H9 (cell line): ENCODE measurements around the gene CTNNA3. TPM values are rescaled to one million over a fixed set of nuclear protein-coding genes. Genes with fewer than 3 reads are reported as not detected.

Experiments used
- DNase-seq: peaks from one replicate; pipeline ENCODE4 v3.0.0-alpha.2; 2017
- H2AFZ ChIP-seq: one replicate; pipeline ENCODE4 v1.6.1; 2013; ENCODE audit warnings: mild to moderate bottlenecking, low read length, control low read depth, moderate library complexity
- H2AK5ac ChIP-seq: 2 replicates; pipeline ENCODE4 v1.6.1; 2013; ENCODE audit warnings: low read length, control low read depth, mixed read lengths; ENCODE audit not compliant: insufficient read length
- H2BK120ac ChIP-seq: one replicate; pipeline ENCODE4 v1.6.1; 2013; ENCODE audit warnings: low read depth, mild to moderate bottlenecking, low read length, control low read depth, inconsistent platforms; ENCODE audit not compliant: poor library complexity, severe bottlenecking
- H2BK12ac ChIP-seq: 2 replicates; pipeline ENCODE4 v1.6.1; 2013; ENCODE audit warnings: low read length, control low read depth, mixed read lengths, low read depth; ENCODE audit not compliant: insufficient read length
- H2BK15ac ChIP-seq: 2 replicates; pipeline ENCODE4 v1.6.1; 2013; ENCODE audit warnings: low read depth, low read length, control low read depth
- H2BK20ac ChIP-seq: one replicate; pipeline ENCODE4 v1.6.1; 2013; ENCODE audit warnings: low read depth, mild to moderate bottlenecking, low read length, control low read depth, inconsistent platforms; ENCODE audit not compliant: poor library complexity, severe bottlenecking
- H2BK5ac ChIP-seq: 2 replicates; pipeline ENCODE4 v1.6.1; 2013; ENCODE audit warnings: low read length, control low read depth, mixed read lengths; ENCODE audit not compliant: insufficient read length
- H3K14ac ChIP-seq: 2 replicates; pipeline ENCODE4 v1.6.1; 2013; ENCODE audit warnings: low read length, control low read depth; ENCODE audit not compliant: insufficient read depth
- H3K18ac ChIP-seq: 2 replicates; pipeline ENCODE4 v1.6.1; 2013; ENCODE audit warnings: low read depth, mild to moderate bottlenecking, mixed read lengths, low read length, control low read depth; ENCODE audit not compliant: insufficient read length
- H3K23ac ChIP-seq: 2 replicates; pipeline ENCODE4 v1.6.1; 2013; ENCODE audit warnings: low read length, control low read depth, mixed read lengths, low read depth; ENCODE audit not compliant: insufficient read length
- H3K23me2 ChIP-seq: 2 replicates; pipeline ENCODE4 v1.6.1; 2013; ENCODE audit warnings: low read depth, mild to moderate bottlenecking, mixed read lengths, low read length, control low read depth; ENCODE audit not compliant: insufficient read length, poor library complexity, severe bottlenecking
- H3K27ac ChIP-seq: 2 replicates; pipeline ENCODE4 v1.5.1; 2013; ENCODE audit warnings: low read length, control low read depth, mixed read lengths, low read depth; ENCODE audit not compliant: insufficient read length
- H3K27me3 ChIP-seq: 2 replicates; pipeline ENCODE4 v1.6.1; 2013; ENCODE audit warnings: low read length, control low read depth, inconsistent platforms; ENCODE audit not compliant: insufficient read depth
- H3K4ac ChIP-seq: 2 replicates; pipeline ENCODE4 v1.6.1; 2013; ENCODE audit warnings: low read depth, mild to moderate bottlenecking, control low read depth, inconsistent platforms, low read length, moderate library complexity
- H3K4me1 ChIP-seq: 2 replicates; pipeline ENCODE4 v1.6.1; 2013; ENCODE audit warnings: low read length, control low read depth, inconsistent platforms; ENCODE audit not compliant: insufficient read depth
- H3K4me2 ChIP-seq: 2 replicates; pipeline ENCODE4 v1.6.1; 2013; ENCODE audit warnings: low read length, control low read depth, mixed read lengths; ENCODE audit not compliant: insufficient read length, insufficient read depth
- H3K56ac ChIP-seq: 2 replicates; pipeline ENCODE4 v1.6.1; 2013; ENCODE audit warnings: low read depth, mild to moderate bottlenecking, mixed read lengths, low read length, control low read depth; ENCODE audit not compliant: insufficient read length
- H3K79me1 ChIP-seq: 2 replicates; pipeline ENCODE4 v1.6.1; 2013; ENCODE audit warnings: low read depth, mild to moderate bottlenecking, moderate library complexity, low read length, control low read depth, inconsistent platforms; ENCODE audit not compliant: insufficient read depth, poor library complexity, severe bottlenecking
- H3K79me2 ChIP-seq: 2 replicates; pipeline ENCODE4 v1.6.1; 2013; ENCODE audit warnings: low read length, control low read depth, inconsistent platforms; ENCODE audit not compliant: insufficient read depth
- H3K9ac ChIP-seq: 2 replicates; pipeline ENCODE4 v1.6.1; 2013; ENCODE audit warnings: low read length, control low read depth, mixed read lengths; ENCODE audit not compliant: insufficient read length; ENCODE audit errors: extremely low read depth
- H3K9me3 ChIP-seq: one replicate; pipeline ENCODE4 v1.6.1; 2013; ENCODE audit warnings: low read depth, low read length, inconsistent platforms; ENCODE audit not compliant: control insufficient read depth
- H3T11ph ChIP-seq: one replicate; pipeline ENCODE4 v1.6.1; 2013; ENCODE audit warnings: mild to moderate bottlenecking, low read length, control low read depth, inconsistent platforms
- H4K20me1 ChIP-seq: one replicate; pipeline ENCODE4 v1.6.1; 2013; ENCODE audit not compliant: control insufficient read depth, insufficient read length, insufficient read depth
- H4K5ac ChIP-seq: 2 replicates; pipeline ENCODE4 v1.6.1; 2013; ENCODE audit warnings: low read depth, mild to moderate bottlenecking, mixed read lengths, low read length, control low read depth; ENCODE audit not compliant: insufficient read length
- H4K8ac ChIP-seq: replicated peaks from 2 replicates; pipeline ENCODE4 v1.6.1; 2013; ENCODE audit warnings: low read length, control low read depth, mixed read lengths, low read depth; ENCODE audit not compliant: insufficient read length
- H4K91ac ChIP-seq: 2 replicates; pipeline ENCODE4 v1.6.1; 2013; ENCODE audit warnings: low read depth, mild to moderate bottlenecking, moderate library complexity, mixed read lengths, low read length, control low read depth; ENCODE audit not compliant: insufficient read length
- H3K27ac Mint-ChIP-seq, 3 experiments: 2 replicates in 2 of 3; 3 replicates in 1 of 3; pipeline ENCODE4 v1.8.0; 2020 to 2021; ENCODE audit warnings: mixed read lengths in 3 of 3, mild to moderate bottlenecking in 1 of 3, moderate library complexity in 1 of 3
- H3K27me3 Mint-ChIP-seq: 2 replicates; pipeline ENCODE4 v1.8.0; 2021; ENCODE audit warnings: low read depth, mild to moderate bottlenecking, moderate library complexity, mixed read lengths
- H3K36me3 Mint-ChIP-seq, 3 experiments: 2 replicates in 2 of 3; 3 replicates in 1 of 3; pipeline ENCODE4 v1.8.0; 2020 to 2021; ENCODE audit warnings: low read depth in 3 of 3, mixed read lengths in 3 of 3; ENCODE audit not compliant: insufficient read depth in 1 of 3
- H3K4me1 Mint-ChIP-seq, 2 experiments: 2 replicates each; pipeline ENCODE4 v1.8.0; 2020; ENCODE audit warnings: mixed read lengths in 2 of 2
- H3K4me3 Mint-ChIP-seq, 2 experiments: 2 replicates in 1 of 2; 3 replicates in 1 of 2; pipeline ENCODE4 v1.8.0; 2020 to 2021; ENCODE audit warnings: mild to moderate bottlenecking in 2 of 2, mixed read lengths in 2 of 2, moderate library complexity in 1 of 2
- H3K9me3 Mint-ChIP-seq, 2 experiments: 2 replicates in 1 of 2; 3 replicates in 1 of 2; pipeline ENCODE4 v1.8.0; 2020; ENCODE audit warnings: mild to moderate bottlenecking in 2 of 2, mixed read lengths in 2 of 2, moderate library complexity in 1 of 2
- CTCF ChIP-seq: fragments of 200-600 bp; sonication (generic); conservative IDR thresholded peaks from 3 replicates; pipeline ENCODE4 v1.8.0; 2021; ENCODE audit warnings: antibody characterized with exemption, mild to moderate bottlenecking
- WGBS: extraction: QIAGEN DNeasy Blood & Tissue Kit; methylation state at CpG from one replicate; pipeline ENCODE4 v1.1.7; 2013; ENCODE audit warnings: missing lambda C conversion rate, low lambda C conversion rate, mixed read lengths; ENCODE audit not compliant: insufficient read length; ENCODE audit errors: extremely low coverage; 5-methylcytosine and 5-hydroxymethylcytosine counted together
- total RNA-seq: library from RNA; stranded (reverse); gene quantifications from 2 replicates; pipeline ENCODE4 v1.2.1, GENCODE V29; 2021

The CTNNA3 gene
- total RNA-seq, 1 experiment from 2014 or later = 3.3 TPM

GRCh38 chr10:66273966-66274519 lies 1422.0 kb downstream of the CTNNA3 start:
- H3K56ac ChIP-seq = no peak overlapping the region
- no peaks in the 10 kb centered on the region for H4K20me1 ChIP-seq
- no peak overlapping the region for H2AFZ ChIP-seq
- H4K91ac ChIP-seq = no peak overlapping the region
- no peak overlapping the region for H3K23ac ChIP-seq
- no peak overlapping the region for H2BK120ac ChIP-seq
- H4K8ac ChIP-seq = no peak overlapping the region
- Mint-ChIP-seq H3K27me3 (no peaks in the 10 kb centered on the region), H3K36me3 (no peaks in the 10 kb centered on the region), H3K4me3 (no peak overlapping the region), H3K27ac (no peak overlapping the region), H3K4me1 (peaks cover 10 to 14% of the 10 kb centered on the region in 2 experiments), H3K9me3 (no peaks in the 10 kb centered on the region)
- DNase-seq = no peak
- H2AK5ac ChIP-seq = no peak overlapping the region
- H3K79me2 ChIP-seq = no peaks in the 10 kb centered on the region
- no peak overlapping the region for H2BK15ac ChIP-seq
- no peak overlapping the region for H4K5ac ChIP-seq
- H3K23me2 ChIP-seq = no peaks in the 10 kb centered on the region
- no peak overlapping the region for H3K4ac ChIP-seq
- H3K79me1 ChIP-seq = no peaks in the 10 kb centered on the region
- no peak for TF ChIP-seq CTCF
- H3K4me1 ChIP-seq = peaks cover 2% of the 10 kb centered on the region; the same call in 1 of the 2 replicates
- H3K18ac ChIP-seq = no peak overlapping the region
- H3K9me3 ChIP-seq = no peaks in the 10 kb centered on the region
- H3T11ph ChIP-seq = no peak overlapping the region
- no CpG with 5 or more reads among the region's 3 CpGs for WGBS
- no peak overlapping the region for H2BK12ac ChIP-seq
- no peak overlapping the region for H2BK5ac ChIP-seq
- no peak overlapping the region for H3K27ac ChIP-seq
- H2BK20ac ChIP-seq = no peak overlapping the region
- H3K14ac ChIP-seq = no peak overlapping the region
- no peak overlapping the region for H3K4me2 ChIP-seq
- H3K27me3 ChIP-seq = no peaks in the 10 kb centered on the region
- no peak overlapping the region for H3K9ac ChIP-seq
